HG02973 (cell line): ENCODE measurements around the gene NF1.
"Not testable (repeated sequence)": the region's sequence is repeated elsewhere in the genome, so short reads cannot be mapped to it uniquely, and the experiment has no call there.

Experiments used
- ATAC-seq: cut with Tn5 transposase; IDR thresholded peaks from one replicate; pipeline ENCODE4 v1.9.1; 2021; ENCODE audit warnings: moderate library complexity; ENCODE audit not compliant: unreplicated experiment

The NF1 gene

GRCh38 chr17:31321481-31321880, 226.7 kb downstream of the NF1 start, which contains the start of gene EVI2A:
EVI2A (minus strand) TSS chr17:31321622; CDS start chr17:31319013, 2,609 bp downstream.
- no peak for ATAC-seq

GRCh38 chr17:31321966-31322365, 227.2 kb downstream of the NF1 start:
- ATAC-seq: no peak

- ATAC-seq: no peak
Measured at GRCh38 chr17:31323551-31323950, 228.8 kb downstream of the NF1 start.

GRCh38 chr17:31327534-31328159, 232.9 kb downstream of the NF1 start:
- ATAC-seq: no peak

- no peak for ATAC-seq
Measured at GRCh38 chr17:31328160-31328535, 233.4 kb downstream of the NF1 start.

GRCh38 chr17:31329221-31329620, 234.4 kb downstream of the NF1 start:
- no peak for ATAC-seq

GRCh38 chr17:31339906-31340661, 245.3 kb downstream of the NF1 start:
- no peak for ATAC-seq

GRCh38 chr17:31345191-31345747, 250.5 kb downstream of the NF1 start:
- not testable (repeated sequence) for ATAC-seq

GRCh38 chr17:31349454-31349853, 254.7 kb downstream of the NF1 start:
- no peak for ATAC-seq

GRCh38 chr17:31355935-31356334, 261.2 kb downstream of the NF1 start:
- no peak for ATAC-seq

GRCh38 chr17:31357091-31357490, 262.3 kb downstream of the NF1 start:
- no peak for ATAC-seq

- no peak for ATAC-seq
Measured at GRCh38 chr17:31357839-31358394, 263.1 kb downstream of the NF1 start.

- ATAC-seq: no peak
Measured at GRCh38 chr17:31364012-31364411, 269.2 kb downstream of the NF1 start.

GRCh38 chr17:31366088-31366487, 271.3 kb downstream of the NF1 start:
- no peak for ATAC-seq

GRCh38 chr17:31369266-31369665, 274.5 kb downstream of the NF1 start:
- no peak for ATAC-seq

- ATAC-seq: no peak
Measured at GRCh38 chr17:31371511-31372097, 276.8 kb downstream of the NF1 start.

- no peak for ATAC-seq
Measured at GRCh38 chr17:31373150-31374093, 278.6 kb downstream of the NF1 start.

- no peak for ATAC-seq
Measured at GRCh38 chr17:31374094-31374447, 279.3 kb downstream of the NF1 start.

GRCh38 chr17:31374503-31374902, 279.7 kb downstream of the NF1 start:
- no peak for ATAC-seq

GRCh38 chr17:31378638-31379037, 283.9 kb downstream of the NF1 start:
- ATAC-seq: no peak
